22Rv1 (cell line): Measurements from ENCODE around the gene TXNDC8.

Source experiments
- H3K27ac ChIP-seq: fragments of 450-650 bp; 2 replicates; pipeline ENCODE4 v1.5.1; 2017
- CTCF ChIP-seq: fragments of 450-650 bp; IDR thresholded peaks from 2 replicates; pipeline ENCODE4 v1.5.1; 2017; ENCODE audit warnings: mild to moderate bottlenecking
- ZFX ChIP-seq: fragments of 450-650 bp; IDR thresholded peaks from 2 replicates; pipeline ENCODE4 v1.6.1; 2017; ENCODE audit warnings: antibody characterized with exemption, borderline replicate concordance

TXNDC8 gene

GRCh38 chr9:110293248-110293647, 44.4 kb downstream of the TXNDC8 start:
- TF ChIP-seq ZFX (no peak), CTCF (no peak)
- H3K27ac ChIP-seq = no peak overlapping the region

GRCh38 chr9:110291921-110292557, 45.6 kb downstream of the TXNDC8 start:
- no peak for TF ChIP-seq ZFX
- TF ChIP-seq CTCF = no peak
- H3K27ac ChIP-seq = no peak overlapping the region

GRCh38 chr9:110290001-110290400, 47.7 kb downstream of the TXNDC8 start:
- TF ChIP-seq CTCF (no peak), ZFX (no peak)
- H3K27ac ChIP-seq = no peak overlapping the region

- H3K27ac ChIP-seq = no peak overlapping the region
- TF ChIP-seq CTCF (no peak), ZFX (no peak)
Measured at GRCh38 chr9:110288503-110288902, 49.2 kb downstream of the TXNDC8 start.

- no peak overlapping the region for H3K27ac ChIP-seq
- TF ChIP-seq ZFX = no peak
- TF ChIP-seq CTCF = no peak
Measured at GRCh38 chr9:110287289-110287680, 50.4 kb downstream of the TXNDC8 start.

- H3K27ac ChIP-seq = no peak overlapping the region
- TF ChIP-seq ZFX = no peak
- TF ChIP-seq CTCF = no peak
Measured at GRCh38 chr9:110284211-110284844, 53.3 kb downstream of the TXNDC8 start.

- TF ChIP-seq CTCF (no peak), ZFX (no peak)
- no peak overlapping the region for H3K27ac ChIP-seq
Measured at GRCh38 chr9:110283751-110284150, 53.9 kb downstream of the TXNDC8 start.
